ENCODE results near the gene SCAPER.

DNA sequence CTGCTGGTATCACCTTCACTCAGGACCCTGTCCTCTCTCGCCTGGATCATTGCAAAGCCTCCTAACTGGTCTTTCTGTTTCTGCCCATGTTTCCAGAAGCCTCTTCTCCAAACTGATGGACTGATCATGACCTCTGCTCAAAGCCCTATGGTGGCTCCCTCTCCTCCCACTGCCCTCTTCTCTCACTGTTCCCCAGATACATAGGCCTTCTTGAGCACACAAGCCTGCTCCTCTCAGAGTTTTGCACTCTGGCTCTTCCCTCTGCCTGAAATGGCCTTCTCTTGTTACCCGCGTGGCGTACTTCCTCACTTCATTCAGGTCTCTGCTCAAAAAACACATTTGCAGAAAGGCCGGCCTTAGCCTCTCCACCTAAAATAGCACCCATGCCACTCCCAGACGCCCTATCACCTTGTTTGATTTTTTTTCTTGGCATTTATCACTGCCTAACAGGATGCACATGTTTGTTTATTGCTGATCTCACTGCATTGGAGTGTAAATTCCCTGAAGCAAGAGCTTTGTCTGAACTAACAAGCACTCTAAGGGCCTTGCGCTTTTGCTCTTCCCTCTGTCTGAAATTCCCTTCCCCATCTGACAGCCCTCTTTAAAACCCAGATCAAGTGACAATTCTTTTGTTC, 592.5 kb downstream of the SCAPER start:
- no peak for TF ChIP-seq EZH2 (IDR thresholded peaks at IDR 0.05; ENCODE audit: borderline replicate concordance, insufficient read depth, low read length, poor library complexity, severe bottlenecking)
- no peak for TF ChIP-seq CTCF (IDR thresholded peaks at IDR 0.05; ENCODE audit: poor library complexity, severe bottlenecking)
- no peak for TF ChIP-seq POLR2AphosphoS5 (IDR thresholded peaks at IDR 0.05)
- no peak for TF ChIP-seq EP300 (conservative IDR thresholded peaks at IDR 0.05; ENCODE audit: poor library complexity, severe bottlenecking)
- TF ChIP-seq REST (IDR thresholded peaks at IDR 0.05; ENCODE audit: borderline replicate concordance) = no peak
- TF ChIP-seq RAD21 (conservative IDR thresholded peaks at IDR 0.05) = no peak
